Tibial nerve (tissue), 4 donors: ENCODE measurements around the gene TMEM138. TPM values are rescaled to one million over a fixed set of nuclear protein-coding genes. Genes with fewer than 3 reads are reported as not detected.
A peak's percentile ranks its signal among the peaks of the same experiment; 100 is the strongest.

Experiments
- DNase-seq, 2 donors: peaks; one replicate each; pipeline ENCODE4 v3.0.0-alpha.2; 2019; ENCODE audit warnings: low spot score in 2 of 2
- H3K27ac ChIP-seq, 4 donors: fragments of 200-600 bp; sonication (generic) in 3 of 4; one replicate each; pipeline ENCODE4 v1.5.1; 2017 to 2019; ENCODE audit warnings: mild to moderate bottlenecking in 1 of 4
- H3K27me3 ChIP-seq, 2 donors: fragments of 200-600 bp; sonication (generic) in 1 of 2; one replicate each; pipeline versions ENCODE4 v1.5.1 to v1.6.0; 2017 to 2019
- H3K36me3 ChIP-seq, 3 donors: fragments of 200-600 bp; sonication (generic); one replicate each; pipeline ENCODE4 v1.5.1; 2018 to 2019
- H3K4me1 ChIP-seq, 4 donors: fragments of 200-600 bp; sonication (generic) in 3 of 4; one replicate each; pipeline ENCODE4 v1.5.1; 2017 to 2019
- H3K4me3 ChIP-seq, 4 donors: fragments of 200-600 bp; sonication (generic) in 3 of 4; one replicate each; pipeline ENCODE4 v1.5.1; 2017 to 2019; ENCODE audit warnings: mild to moderate bottlenecking in 1 of 4, moderate library complexity in 1 of 4
- H3K9me3 ChIP-seq, 4 donors: fragments of 200-600 bp; sonication (generic) in 3 of 4; one replicate each; pipeline ENCODE4 v1.5.1; 2017 to 2019
- EP300 ChIP-seq, 2 donors: sonication (generic); formaldehyde crosslinking; IDR thresholded peaks; one replicate each; pipeline ENCODE4 v1.6.1; 2017; ENCODE audit warnings: antibody characterized with exemption in 2 of 2, mild to moderate bottlenecking in 1 of 2
- POLR2A ChIP-seq, 2 donors: fragments of 450-650 bp; IDR thresholded peaks; one replicate each; pipeline ENCODE4 v1.6.1; 2017; ENCODE audit warnings: antibody characterized with exemption in 2 of 2, mild to moderate bottlenecking in 2 of 2, moderate library complexity in 2 of 2
- WGBS, 2 donors: methylation state at CpG; one replicate each; pipeline ENCODE4 v1.1.5; 2018; 5-methylcytosine and 5-hydroxymethylcytosine counted together
- total RNA-seq, 4 donors: library from RNA; depleted of rRNA; stranded (reverse); fragments of >200 nt; gene quantifications; one replicate each; pipeline ENCODE4 v1.1.0, GENCODE V29; 2016
- TF ChIP-seq, protein P1 (sequence below), 5 experiments: fragments of 200-600 bp in 3 of 5; fragments of 450-650 bp in 2 of 5; sonication (generic) in 3 of 5; IDR thresholded peaks; one replicate each; pipeline ENCODE4 v1.5.1; 2016 to 2019; ENCODE audit warnings: antibody characterized with exemption in 5 of 5, mild to moderate bottlenecking in 3 of 5, moderate library complexity in 2 of 5

TMEM138 gene
- total RNA-seq, 4 donors from 2014 or later, result 20.5 to 31.4 (median 26.9) TPM

GRCh38 chr11:61328351-61328750 lies 33.8 kb upstream of the TMEM138 start:
- TF ChIP-seq EP300 (IDR thresholded peaks at IDR 0.05) (no peak), POLR2A (IDR thresholded peaks at IDR 0.05) (no peak)
- TF ChIP-seq, protein P1, sequence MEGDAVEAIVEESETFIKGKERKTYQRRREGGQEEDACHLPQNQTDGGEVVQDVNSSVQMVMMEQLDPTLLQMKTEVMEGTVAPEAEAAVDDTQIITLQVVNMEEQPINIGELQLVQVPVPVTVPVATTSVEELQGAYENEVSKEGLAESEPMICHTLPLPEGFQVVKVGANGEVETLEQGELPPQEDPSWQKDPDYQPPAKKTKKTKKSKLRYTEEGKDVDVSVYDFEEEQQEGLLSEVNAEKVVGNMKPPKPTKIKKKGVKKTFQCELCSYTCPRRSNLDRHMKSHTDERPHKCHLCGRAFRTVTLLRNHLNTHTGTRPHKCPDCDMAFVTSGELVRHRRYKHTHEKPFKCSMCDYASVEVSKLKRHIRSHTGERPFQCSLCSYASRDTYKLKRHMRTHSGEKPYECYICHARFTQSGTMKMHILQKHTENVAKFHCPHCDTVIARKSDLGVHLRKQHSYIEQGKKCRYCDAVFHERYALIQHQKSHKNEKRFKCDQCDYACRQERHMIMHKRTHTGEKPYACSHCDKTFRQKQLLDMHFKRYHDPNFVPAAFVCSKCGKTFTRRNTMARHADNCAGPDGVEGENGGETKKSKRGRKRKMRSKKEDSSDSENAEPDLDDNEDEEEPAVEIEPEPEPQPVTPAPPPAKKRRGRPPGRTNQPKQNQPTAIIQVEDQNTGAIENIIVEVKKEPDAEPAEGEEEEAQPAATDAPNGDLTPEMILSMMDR (IDR thresholded peaks at IDR 0.05), result no peak
- H3K36me3 ChIP-seq, result peaks cover 0 to 66% (median 18%) of the 10 kb centered on the region in 3 donors

GRCh38 chr11:61329871-61330270 lies 32.3 kb upstream of the TMEM138 start:
- Histone ChIP-seq H3K4me3 (no peak overlapping the region), H3K9me3 (no peaks in the 10 kb centered on the region), H3K27ac (no peak overlapping the region), H3K4me1 (peaks cover 0 to 72% (median 20%) of the 10 kb centered on the region in 4 donors), H3K36me3 (peaks cover 0 to 51% (median 6%) of the 10 kb centered on the region in 3 donors), H3K27me3 (no peaks in the 10 kb centered on the region)
- DNase-seq, result no peak
- TF ChIP-seq POLR2A (IDR thresholded peaks at IDR 0.05) (no peak), EP300 (IDR thresholded peaks at IDR 0.05) (no peak)
- TF ChIP-seq, protein P1 (IDR thresholded peaks at IDR 0.05), result no peak
- WGBS, 2 donors, result 95 to 98% methylated on average over 4 of the region's 4 CpGs

More at GRCh38 chr11:61328351-61328750, 33.8 kb upstream of the TMEM138 start:
- DNase-seq, result no peak
- Histone ChIP-seq H3K9me3 (no peaks in the 10 kb centered on the region), H3K4me3 (no peak overlapping the region), H3K27ac (no peak overlapping the region), H3K27me3 (no peaks in the 10 kb centered on the region), H3K4me1 (peaks cover 0 to 60% (median 12%) of the 10 kb centered on the region in 4 donors)
- WGBS, 2 donors, result 86 to 89% methylated on average over 9 of the region's 9 CpGs

DNA sequence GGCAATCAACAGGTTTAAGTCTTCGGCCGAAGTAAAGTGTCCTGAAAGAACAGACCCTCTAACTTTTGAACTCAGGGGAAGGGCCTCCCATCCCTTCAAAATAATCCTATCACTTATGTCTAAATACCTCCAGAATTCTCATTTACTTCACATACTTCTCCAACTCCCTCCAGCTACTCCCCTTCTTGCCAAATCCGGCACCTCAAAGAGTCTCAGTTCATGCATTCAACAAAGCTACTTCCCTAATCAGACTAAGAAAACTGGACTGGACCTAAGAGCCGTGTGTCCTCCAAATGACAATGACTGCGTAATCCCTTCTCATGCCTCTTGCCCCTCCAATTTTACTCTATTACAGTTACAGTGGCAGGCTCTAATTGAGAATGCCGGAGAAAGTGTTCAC lies 30.5 kb upstream of the TMEM138 start:
- TF ChIP-seq EP300 (IDR thresholded peaks at IDR 0.05) (no peak), POLR2A (IDR thresholded peaks at IDR 0.05) (no peak)
- TF ChIP-seq, protein P1 (IDR thresholded peaks at IDR 0.05), result no peak
- H3K27ac ChIP-seq, result peak overlapping the region in 2 of 4 donors; percentile 70 to 97
- H3K4me1 ChIP-seq, result peaks cover 0 to 80% (median 20%) of the 10 kb centered on the region in 4 donors
- peak overlapping the region; percentile 55 to 100 (median 99) for H3K4me3 ChIP-seq
- no peak for DNase-seq
- WGBS, 2 donors, result 58 to 63% methylated on average over 6 of the region's 6 CpGs
- H3K9me3 ChIP-seq, result no peaks in the 10 kb centered on the region
- H3K36me3 ChIP-seq, result peaks cover 0 to 34% (median 0%) of the 10 kb centered on the region in 3 donors
- H3K27me3 ChIP-seq, result no peaks in the 10 kb centered on the region

DNA sequence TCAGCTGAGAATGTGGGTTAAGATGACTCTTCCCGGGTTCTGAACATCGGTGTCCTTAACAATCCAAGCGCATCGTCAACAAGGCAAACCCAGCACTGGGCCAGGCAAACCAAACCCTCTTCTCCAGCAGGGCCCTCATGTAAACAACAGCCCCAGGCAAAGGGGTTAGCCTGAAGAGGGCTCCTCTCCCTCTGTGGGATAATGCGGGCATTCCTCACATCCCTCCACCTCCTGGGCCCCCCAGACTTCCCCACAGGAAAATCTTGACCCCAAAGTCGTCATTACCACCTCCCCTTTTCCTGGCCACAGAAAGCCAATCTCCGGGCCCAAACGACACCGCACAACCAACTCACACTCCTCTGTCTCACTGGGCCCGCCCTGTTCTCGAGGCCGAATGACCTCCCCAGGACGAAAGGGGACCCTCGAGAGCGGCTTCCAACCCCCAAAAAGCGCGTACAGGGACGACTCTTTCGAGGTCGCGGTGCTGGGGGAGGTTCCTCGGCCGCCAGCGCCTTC lies 29.8 kb upstream of the TMEM138 start:
- H3K27ac ChIP-seq, result peak overlapping the region; percentile 70 to 97 (median 96)
- WGBS, 2 donors, result 0% methylated on average over 23 to 24 of the region's 24 CpGs
- DNase-seq, result no peak
- peaks cover 0 to 27% (median 0%) of the 10 kb centered on the region in 3 donors for H3K36me3 ChIP-seq
- H3K4me3 ChIP-seq, result peak overlapping the region; percentile 55 to 100 (median 99)
- no peaks in the 10 kb centered on the region for H3K9me3 ChIP-seq
- peaks cover 0 to 79% (median 20%) of the 10 kb centered on the region in 4 donors for H3K4me1 ChIP-seq
- no peaks in the 10 kb centered on the region for H3K27me3 ChIP-seq
- TF ChIP-seq, protein P1 (IDR thresholded peaks at IDR 0.05), result no peak
- TF ChIP-seq POLR2A (IDR thresholded peaks at IDR 0.05), result no peak
- no peak for TF ChIP-seq EP300 (IDR thresholded peaks at IDR 0.05)

GRCh38 chr11:61332797-61333549 lies 29.2 kb upstream of the TMEM138 start, which contains the start of the genes DDB1 and TKFC:
TSS of gene DDB1 (minus strand) at chr11:61333105. CDS start at chr11:61332968, 137 bp downstream.
TSS of gene TKFC (plus strand) at chr11:61333228. CDS start at chr11:61334729, 1,501 bp downstream.
- 1% methylated on average over 34 to 62 of the region's 81 CpGs for WGBS, 2 donors
- Histone ChIP-seq H3K27ac (peak within 1 kb of the TSS; percentile 70 to 97 (median 96)), H3K36me3 (peaks cover 0 to 26% (median 0%) of the 10 kb centered on the region in 3 donors), H3K4me3 (peak within 1 kb of the TSS; percentile 55 to 100 (median 99)), H3K27me3 (no peaks in the 10 kb centered on the region), H3K4me1 (peaks cover 0 to 73% (median 20%) of the 10 kb centered on the region in 4 donors), H3K9me3 (no peaks in the 10 kb centered on the region)
- TF ChIP-seq POLR2A (IDR thresholded peaks at IDR 0.05) (peak; percentile 59 to 82), EP300 (IDR thresholded peaks at IDR 0.05) (peak; percentile 72 to 92)
- TF ChIP-seq, protein P1 (IDR thresholded peaks at IDR 0.05), result peak in 2 of 5 experiments; percentile 39 to 50
- peak; percentile 85 for DNase-seq
